T-helper 17 cell (primary cell): ENCODE results near the gene CPA5. TPM values are rescaled to one million over a fixed set of nuclear protein-coding genes. Genes with fewer than 3 reads are reported as not detected.

ENCODE experiments used
- ATAC-seq: fragments of 150-1000 bp; cut with Tn5 transposase; 2 replicates; pipeline ENCODE4 v1.10.0; 2021; ENCODE audit warnings: mild to moderate bottlenecking, moderate library complexity
- DNase-seq, 3 donors: peaks; one replicate each; pipeline versions ENCODE4 v3.0.0 to v3.0.0-alpha.2; 2020 to 2021
- H3K9me3 ChIP-seq: one replicate; pipeline ENCODE4 v1.7.0; 2013; ENCODE audit warnings: low read length, mild to moderate bottlenecking; ENCODE audit not compliant: control insufficient read depth, poor library complexity, severe bottlenecking
- H3K27ac Mint-ChIP-seq: one replicate; pipeline ENCODE4 v1.8.0; 2022; ENCODE audit warnings: mild to moderate bottlenecking, moderate library complexity, mixed read lengths
- H3K27me3 Mint-ChIP-seq: one replicate; pipeline ENCODE4 v1.8.0; 2022; ENCODE audit warnings: mixed read lengths
- H3K36me3 Mint-ChIP-seq: one replicate; pipeline ENCODE4 v1.8.0; 2022; ENCODE audit warnings: low read depth, mixed read lengths
- H3K4me1 Mint-ChIP-seq: one replicate; pipeline ENCODE4 v1.8.0; 2022; ENCODE audit warnings: mild to moderate bottlenecking, mixed read lengths
- H3K4me3 Mint-ChIP-seq: one replicate; pipeline ENCODE4 v1.8.0; 2022; ENCODE audit warnings: mild to moderate bottlenecking, moderate library complexity, mixed read lengths
- total RNA-seq, 4 donors: library from RNA in 2 of 4; stranded (reverse) in 2 of 4; gene quantifications; one replicate each; pipeline ENCODE4 v1.2.3 and lab custom pipeline; 2022 to 2026

The CPA5 gene
- total RNA-seq, 2 donors from 2014 or later: 2.5 to 11.5 TPM

DNA sequence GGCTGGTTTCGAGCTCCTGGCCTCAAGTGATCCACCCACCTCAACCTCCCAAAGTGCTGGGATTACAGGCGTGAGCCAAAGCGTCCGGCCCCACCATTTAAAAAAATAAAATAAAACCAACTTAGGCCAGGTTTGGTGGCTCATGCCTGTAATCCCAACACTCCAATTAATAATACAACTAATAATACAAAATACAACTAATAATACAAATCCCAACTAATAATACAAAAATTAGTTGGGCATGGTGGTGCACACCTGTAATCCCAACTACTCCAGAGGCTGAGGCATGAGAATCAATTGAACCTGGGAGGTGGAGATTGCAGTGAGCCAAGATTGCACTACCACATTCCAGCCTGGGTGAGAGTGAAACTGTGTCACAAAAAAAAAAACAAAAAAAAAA is 68.6 kb downstream of the CPA5 start:
- Mint-ChIP-seq H3K27ac (no peak overlapping the region), H3K4me3 (no peak overlapping the region), H3K36me3 (no peaks in the 10 kb centered on the region), H3K4me1 (peaks cover 18% of the 10 kb centered on the region), H3K27me3 (no peaks in the 10 kb centered on the region)
- no peak for DNase-seq
- no peaks in the 10 kb centered on the region for H3K9me3 ChIP-seq
- ATAC-seq: no peak

DNA sequence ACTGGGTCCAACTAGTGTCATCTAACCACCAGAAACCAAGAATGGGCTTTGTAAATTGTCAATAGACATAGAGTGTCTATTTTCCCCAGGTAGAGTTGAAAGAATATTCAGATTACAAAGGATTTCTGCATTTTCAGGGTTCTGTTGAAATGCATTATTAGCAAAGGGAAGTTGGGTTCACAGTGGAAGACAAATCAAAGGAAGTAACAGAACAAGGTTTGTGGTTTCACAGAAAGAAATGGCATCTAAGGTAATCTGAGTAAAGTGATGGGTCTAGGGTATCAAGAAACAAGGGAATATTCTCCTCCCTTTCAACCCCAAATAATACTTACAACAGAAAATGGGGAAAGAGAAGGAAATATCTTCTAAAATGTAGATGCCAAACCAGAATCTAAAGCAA is 70.4 kb downstream of the CPA5 start:
- ATAC-seq (no peak), DNase-seq (no peak)
- H3K27ac Mint-ChIP-seq: peak overlapping the region; percentile 32

DNA sequence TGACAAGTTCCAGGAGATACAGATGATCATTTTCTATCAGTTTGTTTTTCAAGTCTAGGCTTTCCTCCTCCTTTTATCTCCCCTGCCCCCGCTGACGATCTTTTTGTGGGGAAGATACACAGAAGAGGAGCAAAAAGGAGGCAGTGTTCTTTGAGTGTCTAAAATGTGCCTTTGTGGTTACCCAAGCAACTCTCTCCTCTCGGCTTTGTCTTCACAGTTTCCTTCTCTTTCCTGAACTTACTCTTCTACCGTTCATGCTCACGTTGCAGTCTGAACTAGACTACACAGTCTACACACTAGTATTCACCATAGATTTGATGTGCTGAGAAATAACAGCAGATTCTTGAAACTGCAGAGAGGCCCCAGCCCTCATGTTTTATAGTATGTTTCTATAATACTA is 72.6 kb downstream of the CPA5 start:
- peaks cover 21% of the 10 kb centered on the region for H3K4me1 Mint-ChIP-seq
- H3K9me3 ChIP-seq: no peaks in the 10 kb centered on the region
- H3K4me3 Mint-ChIP-seq: no peak overlapping the region
- DNase-seq (no peak), ATAC-seq (peak; percentile 21)
- no peaks in the 10 kb centered on the region for H3K27me3 Mint-ChIP-seq
- H3K27ac Mint-ChIP-seq: no peak overlapping the region
- no peaks in the 10 kb centered on the region for H3K36me3 Mint-ChIP-seq

More for the DNA sequence above, 70.4 kb downstream of the CPA5 start:
- no peaks in the 10 kb centered on the region for H3K27me3 Mint-ChIP-seq
- peaks cover 21% of the 10 kb centered on the region for H3K4me1 Mint-ChIP-seq
- no peaks in the 10 kb centered on the region for H3K36me3 Mint-ChIP-seq
- no peaks in the 10 kb centered on the region for H3K9me3 ChIP-seq
- peak overlapping the region; percentile 44 for H3K4me3 Mint-ChIP-seq

DNA sequence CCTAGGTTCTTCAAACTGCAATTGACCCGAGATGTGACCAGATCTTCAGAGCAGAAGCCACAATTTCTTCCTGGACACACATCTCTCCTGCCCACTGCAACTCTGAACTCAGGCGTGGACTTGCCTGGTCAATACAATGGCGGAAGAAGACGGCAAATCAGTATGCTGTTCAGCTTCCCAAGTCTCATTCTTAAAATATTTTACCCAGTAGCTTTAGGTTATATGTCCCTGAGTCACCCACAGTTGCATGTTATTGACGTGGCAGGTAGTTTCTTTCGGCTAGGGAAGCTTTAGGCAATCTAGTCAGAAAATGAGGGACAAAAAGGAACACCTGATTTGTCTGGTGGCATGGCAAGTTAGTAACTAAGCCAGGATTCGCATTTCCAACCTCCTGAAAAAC is 73.7 kb downstream of the CPA5 start:
- Mint-ChIP-seq H3K4me3 (no peak overlapping the region), H3K36me3 (no peaks in the 10 kb centered on the region), H3K27ac (no peak overlapping the region), H3K27me3 (no peaks in the 10 kb centered on the region), H3K4me1 (peaks cover 21% of the 10 kb centered on the region)
- no peaks in the 10 kb centered on the region for H3K9me3 ChIP-seq
- DNase-seq (no peak), ATAC-seq (no peak)

Other genes with a start within 250 kb of the CPA5 start
- 10 to 100 TPM; 26.0 to 26.3 TPM for gene TMEM209, start 139.4 kb upstream of the CPA5 start, total RNA-seq
- not detected for gene SSMEM1, start 137.0 kb upstream of the CPA5 start, total RNA-seq
- not detected for gene CPA2, start 78.0 kb upstream of the CPA5 start, total RNA-seq
- not detected for gene CPA4, start 51.7 kb upstream of the CPA5 start, total RNA-seq
- gene CPA1, start 35.7 kb downstream of the CPA5 start, total RNA-seq: not detected
- 1 to 10 TPM; 3.2 to 6.0 TPM for gene CEP41, start 96.2 kb downstream of the CPA5 start, total RNA-seq
- 1 to 10 TPM; 4.6 to 5.1 TPM for gene MEST, start 147.3 kb downstream of the CPA5 start, total RNA-seq